HepG2 (cell line): ENCODE data around the gene CST5. TPM values are rescaled to one million over a fixed set of nuclear protein-coding genes. Genes with fewer than 3 reads are reported as not detected.

Source experiments
- ATAC-seq: fragments of 200-7000 bp; cut with Tn5 transposase; 3 replicates; pipeline ENCODE4 v1.9.1; 2020; ENCODE audit warnings: mild to moderate bottlenecking, moderate library complexity
- BruUV-seq: library from RNA; stranded (reverse); fragments of 400-500 nt; replicated peaks from 2 replicates; lab custom pipeline; 2021; lab: Mats Ljungman, UMichigan
- CTCF ChIA-PET: fragments of 300-600 bp; formaldehyde crosslinking; extraction: SDS; loops from one replicate; lab custom pipeline; 2021; ENCODE audit warnings: low total read pairs, inconsistent platforms, low intra/inter-chr PET ratio; lab: Yijun Ruan, JAX
- POLR2A ChIA-PET: fragments of 350-600 bp; sonication (Branson Sonifier 250); formaldehyde crosslinking; loops from one replicate; lab custom pipeline; 2020; ENCODE audit warnings: antibody characterized with exemption, inconsistent platforms; lab: Yijun Ruan, JAX
- DNase-seq: peaks from one replicate; pipeline ENCODE4 v3.0.0-alpha.2; 2015; ENCODE audit warnings: low spot score
- FAIRE-seq: peaks from 3 replicates; lab custom pipeline; 2011; peaks lifted over from hg19 to GRCh38; lab: Jason Lieb, UNC
- H2AFZ ChIP-seq: one replicate; pipeline ENCODE4 v1.6.1; 2011; ENCODE audit warnings: low read length, inconsistent platforms
- H3K27ac ChIP-seq: fragments of 300-600 bp; 3 replicates; pipeline ENCODE4 v1.8.0; 2011; ENCODE audit warnings: mixed run types, mild to moderate bottlenecking, mixed read lengths, low read length, inconsistent platforms; ENCODE audit not compliant: insufficient read depth; ENCODE audit errors: extremely low read length
- H3K27me3 ChIP-seq, 2 experiments: fragments of 200-600 bp in 1 of 2; 2 replicates in 1 of 2; 3 replicates in 1 of 2; pipeline versions ENCODE4 v1.6.0 to v1.8.0; 2011; ENCODE audit warnings: low read length in 2 of 2, mild to moderate bottlenecking in 2 of 2, moderate library complexity in 2 of 2, inconsistent platforms in 1 of 2; ENCODE audit not compliant: insufficient read depth in 2 of 2, control insufficient read depth in 1 of 2
- H3K36me3 ChIP-seq, 2 experiments: fragments of 200-600 bp in 1 of 2; replicated peaks in 1 of 2; 2 replicates in 1 of 2; 3 replicates in 1 of 2; pipeline versions ENCODE4 v1.5.1 to v1.8.0; 2011; ENCODE audit warnings: low read length in 2 of 2, inconsistent platforms in 1 of 2; ENCODE audit not compliant: insufficient read depth in 2 of 2, control insufficient read depth in 1 of 2
- H3K4me1 ChIP-seq: 2 replicates; pipeline ENCODE4 v1.5.1; 2012; ENCODE audit warnings: low read length, inconsistent platforms; ENCODE audit not compliant: insufficient read depth
- H3K4me2 ChIP-seq: 2 replicates; pipeline ENCODE4 v1.6.0; 2011; ENCODE audit warnings: low read depth, low read length, inconsistent platforms
- H3K4me3 ChIP-seq, 3 experiments: fragments of 200-600 bp in 1 of 3; sonication (generic), shearing (Covaris generic) in 1 of 3; replicated peaks in 1 of 3; 2 replicates each; pipeline ENCODE4 v1.5.1; 2011 to 2016; ENCODE audit warnings: low read length in 3 of 3, inconsistent platforms in 2 of 3, low read depth in 2 of 3, mild to moderate bottlenecking in 2 of 3, control low read depth in 1 of 3, mixed read lengths in 1 of 3; ENCODE audit not compliant: insufficient read depth in 1 of 3
- H3K79me2 ChIP-seq: one replicate; pipeline ENCODE4 v1.6.1; 2011; ENCODE audit warnings: low read length, inconsistent platforms; ENCODE audit not compliant: insufficient read depth
- H3K9ac ChIP-seq: 2 replicates; pipeline ENCODE4 v1.6.0; 2011; ENCODE audit warnings: mild to moderate bottlenecking, low read depth, low read length, inconsistent platforms; ENCODE audit not compliant: insufficient read depth
- H3K9me3 ChIP-seq: 2 replicates; pipeline ENCODE4 v1.5.1; 2012; ENCODE audit warnings: mild to moderate bottlenecking, low read length
- H4K20me1 ChIP-seq: 2 replicates; pipeline ENCODE4 v1.6.0; 2011; ENCODE audit warnings: inconsistent platforms, mild to moderate bottlenecking, low read length, moderate library complexity; ENCODE audit not compliant: insufficient read depth
- HOXD1 ChIP-seq: sonication (generic); formaldehyde crosslinking; IDR thresholded peaks from 2 replicates; pipeline ENCODE4 v1.5.0; 2020; ENCODE audit warnings: missing genetic modification reagents
- MIER2 ChIP-seq: IDR thresholded peaks from 2 replicates; pipeline ENCODE4 v1.6.1; 2016; ENCODE audit warnings: missing biosample characterization, missing genetic modification reagents
- MXI1 ChIP-seq: IDR thresholded peaks from 3 replicates; pipeline ENCODE4 v1.6.1; 2012; ENCODE audit warnings: low read depth, low read length, inconsistent platforms, borderline replicate concordance
- NFE2 ChIP-seq: sonication (generic); formaldehyde crosslinking; IDR thresholded peaks from 2 replicates; pipeline ENCODE4 v1.4.0; 2020; ENCODE audit warnings: missing genetic modification reagents
- NONO ChIP-seq, 2 experiments: fragments of 450-650 bp in 1 of 2; sonication (generic) in 1 of 2; formaldehyde crosslinking in 1 of 2; IDR thresholded peaks in 1 of 2; conservative IDR thresholded peaks in 1 of 2; 2 replicates each; pipeline versions ENCODE4 v1.6.1 to v1.8.0; 2017 to 2022; ENCODE audit warnings: mild to moderate bottlenecking in 1 of 2, missing genetic modification reagents in 1 of 2, moderate library complexity in 1 of 2
- ZNF713 ChIP-seq: sonication (generic); formaldehyde crosslinking; IDR thresholded peaks from 2 replicates; pipeline ENCODE4 v1.4.0; 2020; ENCODE audit warnings: mild to moderate bottlenecking, missing genetic modification reagents
- ZNF780A ChIP-seq: sonication (generic); formaldehyde crosslinking; IDR thresholded peaks from 2 replicates; pipeline ENCODE4 v1.8.0; 2022; ENCODE audit warnings: mild to moderate bottlenecking, missing genetic modification reagents, moderate library complexity
- WGBS: methylation state at CpG from one replicate; pipeline ENCODE4 v1.1.6; 2017; ENCODE audit warnings: low lambda C conversion rate; 5-methylcytosine and 5-hydroxymethylcytosine counted together
- in situ Hi-C: cut with HindIII; loops from 2 replicates; pipeline ENCODE4 v1.10.0; 2017; ENCODE audit warnings: low pct_unique_long_range_greater_than_20kb; ENCODE audit not compliant: extremely low pct_ligation_motif_present
- intact Hi-C: fragments of 100-400 bp; cut with micrococcal nuclease; formaldehyde crosslinking; loops from one replicate; pipeline ENCODE4 v1.10.0; 2022; ENCODE audit not compliant: unreplicated experiment
- polyA plus RNA-seq, 8 experiments: library from polyadenylated mRNA; depleted of rRNA in 3 of 8; stranded (reverse) in 7 of 8; unstranded in 1 of 8; fragments of >200 nt; fragmentation: Illumina TruSeq in 4 of 8; extraction: Trizol in 4 of 8; gene quantifications; 2 replicates each; pipeline versions ENCODE4 v1.2.1 to v1.2.3, GENCODE V29; 2011 to 2016; ENCODE audit warnings: low read depth in 4 of 8, missing spikeins in 1 of 8, mixed read lengths in 1 of 8; ENCODE audit not compliant: insufficient read depth in 1 of 8
- total RNA-seq, 5 experiments: library from RNA; depleted of rRNA; stranded (reverse); fragments of >200 nt; fragmentation: Illumina TruSeq; extraction: Trizol; gene quantifications; 2 replicates each; pipeline ENCODE4 v1.2.3, GENCODE V29; 2016; ENCODE audit warnings: low read depth in 1 of 5
- TF ChIP-seq, protein P1 (sequence below): sonication (generic); formaldehyde crosslinking; IDR thresholded peaks from 2 replicates; pipeline ENCODE4 v1.8.1; 2023; ENCODE audit warnings: mild to moderate bottlenecking, inconsistent platforms, moderate library complexity, missing genetic modification reagents, borderline replicate concordance
- TF ChIP-seq, protein P2 (sequence below): sonication (generic); formaldehyde crosslinking; IDR thresholded peaks from 2 replicates; pipeline ENCODE4 v1.4.0; 2020; ENCODE audit warnings: missing genetic modification reagents
- TF ChIP-seq, protein P3 (sequence below): fragments of 450-650 bp; IDR thresholded peaks from 2 replicates; pipeline ENCODE4 v1.6.1; 2016

The CST5 gene
- total and polyA plus RNA-seq, 2 of the 13 experiments (the other 11 are each of a cell fraction or from before 2014, with no cell fraction given) = 0.16 TPM; not detected in 1

GRCh38 chr20:23917024-23917725 is 37.6 kb upstream of the CST5 start:
- CTCF ChIA-PET = no interaction called here

GRCh38 chr20:23915844-23916243 is 36.3 kb upstream of the CST5 start:
- H3K36me3 ChIP-seq = no peaks in the 10 kb centered on the region
- H2AFZ ChIP-seq = no peak overlapping the region
- H3K4me3 ChIP-seq = no peak overlapping the region
- no peaks in the 10 kb centered on the region for H4K20me1 ChIP-seq
- in situ Hi-C loops = no loop called here
- 0% methylated on average over 1 of the region's 1 CpG for WGBS
- no peaks in the 10 kb centered on the region for H3K9me3 ChIP-seq
- no peaks in the 10 kb centered on the region for H3K4me1 ChIP-seq
- no TSS peak for BruUV-seq
- no peak overlapping the region for H3K9ac ChIP-seq
- ATAC-seq (no peak), FAIRE-seq (peak; percentile 30), DNase-seq (no peak)
- H3K27ac ChIP-seq = no peak overlapping the region
- H3K79me2 ChIP-seq = no peaks in the 10 kb centered on the region
- H3K27me3 ChIP-seq = peaks cover 0 to 4% of the 10 kb centered on the region in 2 experiments; a peak in 1 of 5 replicates
- intact Hi-C loops = no loop called here
- ChIA-PET POLR2A (no interaction called here), CTCF (no interaction called here)
- no peak overlapping the region for H3K4me2 ChIP-seq
- TF ChIP-seq ZNF713 (CRISPR knock-in tag) = no peak
- TF ChIP-seq ZNF780A = no peak
- TF ChIP-seq, protein P1, sequence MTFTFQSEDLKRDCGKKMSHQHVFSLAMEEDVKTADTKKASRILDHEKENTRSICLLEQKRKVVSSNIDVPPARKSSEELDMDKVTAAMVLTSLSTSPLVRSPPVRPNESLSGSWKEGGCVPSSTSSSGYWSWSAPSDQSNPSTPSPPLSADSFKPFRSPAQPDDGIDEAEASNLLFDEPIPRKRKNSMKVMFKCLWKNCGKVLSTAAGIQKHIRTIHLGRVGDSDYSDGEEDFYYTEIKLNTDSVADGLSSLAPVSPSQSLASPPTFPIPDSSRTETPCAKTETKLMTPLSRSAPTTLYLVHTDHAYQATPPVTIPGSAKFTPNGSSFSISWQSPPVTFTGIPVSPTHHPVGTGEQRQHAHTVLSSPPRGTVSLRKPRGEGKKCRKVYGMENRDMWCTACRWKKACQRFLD (CRISPR knock-in tag) = no peak
- no peak for TF ChIP-seq NFE2 (CRISPR knock-in tag)
- TF ChIP-seq MXI1 = no peak
- TF ChIP-seq, protein P2, sequence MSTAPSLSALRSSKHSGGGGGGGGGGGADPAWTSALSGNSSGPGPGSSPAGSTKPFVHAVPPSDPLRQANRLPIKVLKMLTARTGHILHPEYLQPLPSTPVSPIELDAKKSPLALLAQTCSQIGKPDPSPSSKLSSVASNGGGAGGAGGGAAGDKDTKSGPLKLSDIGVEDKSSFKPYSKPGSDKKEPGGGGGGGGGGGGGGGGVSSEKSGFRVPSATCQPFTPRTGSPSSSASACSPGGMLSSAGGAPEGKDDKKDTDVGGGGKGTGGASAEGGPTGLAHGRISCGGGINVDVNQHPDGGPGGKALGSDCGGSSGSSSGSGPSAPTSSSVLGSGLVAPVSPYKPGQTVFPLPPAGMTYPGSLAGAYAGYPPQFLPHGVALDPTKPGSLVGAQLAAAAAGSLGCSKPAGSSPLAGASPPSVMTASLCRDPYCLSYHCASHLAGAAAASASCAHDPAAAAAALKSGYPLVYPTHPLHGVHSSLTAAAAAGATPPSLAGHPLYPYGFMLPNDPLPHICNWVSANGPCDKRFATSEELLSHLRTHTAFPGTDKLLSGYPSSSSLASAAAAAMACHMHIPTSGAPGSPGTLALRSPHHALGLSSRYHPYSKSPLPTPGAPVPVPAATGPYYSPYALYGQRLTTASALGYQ (CRISPR knock-in tag) = no peak

More at GRCh38 chr20:23917024-23917725, 37.6 kb upstream of the CST5 start:
- Histone ChIP-seq H3K4me1 (no peaks in the 10 kb centered on the region), H3K9me3 (no peaks in the 10 kb centered on the region), H3K9ac (no peak overlapping the region), H3K4me2 (no peak overlapping the region), H3K27ac (no peak overlapping the region), H3K4me3 (no peak overlapping the region), H2AFZ (no peak overlapping the region), H4K20me1 (no peaks in the 10 kb centered on the region), H3K27me3 (peaks cover 0 to 2% of the 10 kb centered on the region in 2 experiments; a peak in 1 of 5 replicates), H3K79me2 (no peaks in the 10 kb centered on the region)
- no TSS peak for BruUV-seq
- POLR2A ChIA-PET = no interaction called here
- ATAC-seq = no peak
- no peak for DNase-seq
- WGBS = 36% methylated on average over 9 of the region's 9 CpGs
- intact Hi-C loops = no loop called here
- FAIRE-seq = no peak
- in situ Hi-C loops = no loop called here
- TF ChIP-seq NONO (IDR thresholded peaks at IDR 0.05) (no peak), NONO (CRISPR knock-in tag; conservative IDR thresholded peaks at IDR 0.05) (no peak), HOXD1 (no peak), MIER2 (CRISPR knock-in tag) (no peak)
- TF ChIP-seq, protein P3, sequence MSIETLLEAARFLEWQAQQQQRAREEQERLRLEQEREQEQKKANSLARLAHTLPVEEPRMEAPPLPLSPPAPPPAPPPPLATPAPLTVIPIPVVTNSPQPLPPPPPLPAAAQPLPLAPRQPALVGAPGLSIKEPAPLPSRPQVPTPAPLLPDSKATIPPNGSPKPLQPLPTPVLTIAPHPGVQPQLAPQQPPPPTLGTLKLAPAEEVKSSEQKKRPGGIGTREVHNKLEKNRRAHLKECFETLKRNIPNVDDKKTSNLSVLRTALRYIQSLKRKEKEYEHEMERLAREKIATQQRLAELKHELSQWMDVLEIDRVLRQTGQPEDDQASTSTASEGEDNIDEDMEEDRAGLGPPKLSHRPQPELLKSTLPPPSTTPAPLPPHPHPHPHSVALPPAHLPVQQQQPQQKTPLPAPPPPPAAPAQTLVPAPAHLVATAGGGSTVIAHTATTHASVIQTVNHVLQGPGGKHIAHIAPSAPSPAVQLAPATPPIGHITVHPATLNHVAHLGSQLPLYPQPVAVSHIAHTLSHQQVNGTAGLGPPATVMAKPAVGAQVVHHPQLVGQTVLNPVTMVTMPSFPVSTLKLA = peak; percentile 82
- TF ChIP-seq, all 625 proteins: peak for 1
- no peaks in the 10 kb centered on the region for H3K36me3 ChIP-seq
